ENCODE results near the gene ZMIZ1.

GRCh38 chr10:79038104-79038840 lies 30.5 kb upstream of the ZMIZ1 start:
- TF ChIP-seq EZH2phosphoT487 (IDR thresholded peaks at IDR 0.05; ENCODE audit: borderline replicate concordance) (no peak), POLR2AphosphoS5 (IDR thresholded peaks at IDR 0.05; ENCODE audit: low read depth, low read length) (no peak), CTCF (IDR thresholded peaks at IDR 0.05 in 2 of 3, conservative IDR thresholded peaks at IDR 0.05 in 1 of 3; ENCODE audit: borderline replicate concordance in 1 of 3, insufficient read depth in 1 of 3, low read depth in 2 of 3, low read length in 2 of 3) (no peak), ZFX (IDR thresholded peaks at IDR 0.05) (no peak), CBX3 (IDR thresholded peaks at IDR 0.05; ENCODE audit: low read depth) (no peak), POLR2A (IDR thresholded peaks at IDR 0.05; ENCODE audit: borderline replicate concordance, extremely low read depth, insufficient read depth, insufficient read length) (no peak)
